Natural killer cell treated with Interleukin-12 subunit alpha and Interleukin-12 subunit beta and Interleukin-15 and Interleukin-18, amount 100 ng/mL, for 72 hours (primary cell): ENCODE measurements around the gene RPL36AL. TPM values are rescaled to one million over a fixed set of nuclear protein-coding genes. Genes with fewer than 3 reads are reported as not detected.

Source experiments
- ATAC-seq, 2 donors: fragments of 150-1000 bp; cut with Tn5 transposase in 1 of 2; sonication (Bioruptor Pico), chemical (Tn5 transposase) in 1 of 2; 2 replicates each; pipeline ENCODE4 v1.10.0; 2021
- DNase-seq: peaks from one replicate; pipeline ENCODE4 v3.0.0; 2022; ENCODE audit warnings: low spot score
- H3K27ac Mint-ChIP-seq, 2 donors: 1 replicate in 1 of 2; 2 replicates in 1 of 2; pipeline ENCODE4 v1.8.0; 2022; ENCODE audit warnings: mixed read lengths in 2 of 2, mild to moderate bottlenecking in 1 of 2, moderate library complexity in 1 of 2
- H3K27me3 Mint-ChIP-seq, 2 donors: 1 replicate in 1 of 2; 2 replicates in 1 of 2; pipeline ENCODE4 v1.8.0; 2022; ENCODE audit warnings: mixed read lengths in 2 of 2
- H3K36me3 Mint-ChIP-seq: one replicate; pipeline ENCODE4 v1.8.0; 2022; ENCODE audit warnings: mixed read lengths
- H3K4me1 Mint-ChIP-seq, 2 donors: 1 replicate in 1 of 2; 2 replicates in 1 of 2; pipeline ENCODE4 v1.8.0; 2022; ENCODE audit warnings: low read depth in 2 of 2, mixed read lengths in 2 of 2, mild to moderate bottlenecking in 1 of 2
- H3K4me3 Mint-ChIP-seq: one replicate; pipeline ENCODE4 v1.8.0; 2022; ENCODE audit warnings: mixed read lengths
- H3K9me3 Mint-ChIP-seq: 2 replicates; pipeline ENCODE4 v1.8.0; 2022; ENCODE audit warnings: mixed read lengths
- total RNA-seq, 2 donors: library from RNA; stranded (reverse); gene quantifications; one replicate each; pipeline ENCODE4 v1.2.3, GENCODE V29; 2022

Gene RPL36AL
- total RNA-seq, 2 donors from 2014 or later = 186 to 188 TPM

GRCh38 chr14:49582113-49582977 is 38.1 kb downstream of the RPL36AL start:
- peaks cover 52 to 59% of the 10 kb centered on the region in 2 donors for H3K4me1 Mint-ChIP-seq
- DNase-seq (no peak), ATAC-seq (no peak)
- H3K9me3 Mint-ChIP-seq = no peaks in the 10 kb centered on the region
- H3K4me3 Mint-ChIP-seq = peak overlapping the region; percentile 41
- H3K27me3 Mint-ChIP-seq = no peaks in the 10 kb centered on the region
- peaks cover 38% of the 10 kb centered on the region for H3K36me3 Mint-ChIP-seq
- H3K27ac Mint-ChIP-seq = peak overlapping the region; percentile 3 to 57

- Mint-ChIP-seq H3K4me1 (peaks cover 48 to 51% of the 10 kb centered on the region in 2 donors), H3K27me3 (no peaks in the 10 kb centered on the region), H3K36me3 (peaks cover 38% of the 10 kb centered on the region), H3K9me3 (no peaks in the 10 kb centered on the region), H3K27ac (peak overlapping the region; percentile 3 to 57), H3K4me3 (peak overlapping the region; percentile 41)
- DNase-seq (no peak), ATAC-seq (no peak)
Observed at GRCh38 chr14:49581209-49582112, 39.0 kb downstream of the RPL36AL start.

- DNase-seq = no peak
- Mint-ChIP-seq H3K36me3 (peaks cover 27% of the 10 kb centered on the region), H3K4me3 (no peak overlapping the region), H3K9me3 (no peaks in the 10 kb centered on the region), H3K27ac (no peak overlapping the region), H3K27me3 (no peaks in the 10 kb centered on the region), H3K4me1 (peaks cover 39 to 41% of the 10 kb centered on the region in 2 donors)
- ATAC-seq = no peak
Observed at GRCh38 chr14:49579841-49580240, 40.6 kb downstream of the RPL36AL start.

GRCh38 chr14:49578141-49578540 is 42.3 kb downstream of the RPL36AL start:
- H3K27me3 Mint-ChIP-seq = no peaks in the 10 kb centered on the region
- H3K9me3 Mint-ChIP-seq = no peaks in the 10 kb centered on the region

GRCh38 chr14:49574038-49574437 is 46.4 kb downstream of the RPL36AL start:
- ATAC-seq (no peak), DNase-seq (no peak)
- Mint-ChIP-seq H3K4me1 (peaks cover 0 to 3% of the 10 kb centered on the region in 2 donors), H3K27ac (no peak overlapping the region), H3K36me3 (peaks cover 16% of the 10 kb centered on the region), H3K4me3 (no peak overlapping the region), H3K27me3 (no peaks in the 10 kb centered on the region), H3K9me3 (no peaks in the 10 kb centered on the region)

More at GRCh38 chr14:49578141-49578540, 42.3 kb downstream of the RPL36AL start:
- peaks cover 22% of the 10 kb centered on the region for H3K36me3 Mint-ChIP-seq
- H3K27ac Mint-ChIP-seq = no peak overlapping the region
- peaks cover 28 to 29% of the 10 kb centered on the region in 2 donors for H3K4me1 Mint-ChIP-seq
- no peak for DNase-seq
- no peak for ATAC-seq
- no peak overlapping the region for H3K4me3 Mint-ChIP-seq

- peaks cover 5% of the 10 kb centered on the region for H3K36me3 Mint-ChIP-seq
- H3K4me1 Mint-ChIP-seq = peaks cover 0 to 3% of the 10 kb centered on the region in 2 donors
- DNase-seq (no peak), ATAC-seq (no peak)
- no peak overlapping the region for H3K27ac Mint-ChIP-seq
- H3K27me3 Mint-ChIP-seq = no peaks in the 10 kb centered on the region
- no peaks in the 10 kb centered on the region for H3K9me3 Mint-ChIP-seq
- no peak overlapping the region for H3K4me3 Mint-ChIP-seq
Observed at GRCh38 chr14:49569281-49569680, 51.1 kb downstream of the RPL36AL start.

Other genes with a start within 250 kb of the RPL36AL start
- 1,000 to 10,000 TPM in 1 of 2 donors, 100 to 1,000 TPM in 1; 518 to 1,286 TPM for gene RPS29, start 34.2 kb downstream of the RPL36AL start, total RNA-seq
- 10 to 100 TPM; 28.7 to 48.4 TPM for gene LRR1, start 21.7 kb downstream of the RPL36AL start, total RNA-seq
- gene MGAT2, start 173 bp upstream of the RPL36AL start, total RNA-seq = 10 to 100 TPM; 76.3 to 93.6 TPM
- gene DNAAF2, start 14.6 kb upstream of the RPL36AL start, total RNA-seq = 10 to 100 TPM in 1 of 2 donors, 1 to 10 TPM in 1; 6.2 to 11.9 TPM
- gene POLE2, start 67.6 kb upstream of the RPL36AL start, total RNA-seq = 10 to 100 TPM; 19.5 to 30.5 TPM
- 1 to 10 TPM; 1.7 to 2.4 TPM for gene KLHDC1, start 72.5 kb upstream of the RPL36AL start, total RNA-seq
- gene KLHDC2, start 147.5 kb upstream of the RPL36AL start, total RNA-seq = 10 to 100 TPM; 17.2 to 17.8 TPM
- gene NEMF, start 232.2 kb upstream of the RPL36AL start, total RNA-seq = 100 to 1,000 TPM in 1 of 2 donors, 10 to 100 TPM in 1; 95.2 to 120 TPM